ENCODE data around the gene CDPF1. TPM values are rescaled to one million over a fixed set of nuclear protein-coding genes. Genes with fewer than 3 reads are reported as not detected.

The CDPF1 gene
- total RNA-seq, 2 donors from 2014 or later: 8.1 to 12.4 TPM

DNA sequence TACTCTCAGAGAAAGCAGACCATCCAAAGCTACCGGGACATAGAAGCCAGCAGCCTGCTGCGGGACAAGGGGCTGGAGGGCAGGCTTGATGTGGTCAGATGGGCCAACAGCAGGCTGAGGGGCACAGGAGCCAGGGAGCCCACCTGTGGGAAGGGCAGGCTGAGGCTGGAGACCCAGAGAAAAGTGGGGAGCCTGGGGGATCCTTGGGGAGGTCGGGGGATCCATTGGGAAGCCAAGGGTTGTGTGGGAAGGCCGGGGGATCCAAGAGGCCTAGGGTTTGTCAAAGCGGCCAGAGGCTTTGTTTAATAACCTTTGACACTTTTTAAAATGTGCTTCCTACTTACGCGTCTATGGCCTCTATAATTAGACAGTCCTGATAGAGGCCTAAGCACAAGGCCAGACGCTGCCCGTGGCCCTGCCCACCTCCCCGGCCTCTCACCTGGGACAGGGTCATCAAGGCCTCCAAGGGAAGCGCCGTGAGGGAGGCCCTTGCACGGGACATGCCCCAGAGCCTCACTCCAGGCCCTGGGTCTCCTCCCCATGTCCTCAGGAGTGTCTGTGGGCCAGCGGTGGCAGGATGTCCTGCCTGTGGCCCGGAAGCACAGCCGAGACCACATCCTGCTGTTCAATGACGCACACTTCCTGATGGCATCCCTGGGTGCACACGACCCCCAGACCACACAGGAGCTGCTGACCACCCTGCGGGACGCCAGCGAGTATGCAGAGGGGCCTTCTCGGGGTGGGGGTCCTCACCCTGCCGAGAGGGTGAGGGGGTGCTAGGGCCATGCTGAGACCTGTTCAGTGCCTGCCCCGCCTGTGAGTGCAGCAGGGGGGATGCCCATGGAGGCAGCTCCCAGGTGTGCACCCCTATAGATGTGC, 38.0 kb upstream of the CDPF1 start:
- no peak for ATAC-seq (ENCODE audit: insufficient number of reproducible peaks, low FRiP score, low read depth)

DNA sequence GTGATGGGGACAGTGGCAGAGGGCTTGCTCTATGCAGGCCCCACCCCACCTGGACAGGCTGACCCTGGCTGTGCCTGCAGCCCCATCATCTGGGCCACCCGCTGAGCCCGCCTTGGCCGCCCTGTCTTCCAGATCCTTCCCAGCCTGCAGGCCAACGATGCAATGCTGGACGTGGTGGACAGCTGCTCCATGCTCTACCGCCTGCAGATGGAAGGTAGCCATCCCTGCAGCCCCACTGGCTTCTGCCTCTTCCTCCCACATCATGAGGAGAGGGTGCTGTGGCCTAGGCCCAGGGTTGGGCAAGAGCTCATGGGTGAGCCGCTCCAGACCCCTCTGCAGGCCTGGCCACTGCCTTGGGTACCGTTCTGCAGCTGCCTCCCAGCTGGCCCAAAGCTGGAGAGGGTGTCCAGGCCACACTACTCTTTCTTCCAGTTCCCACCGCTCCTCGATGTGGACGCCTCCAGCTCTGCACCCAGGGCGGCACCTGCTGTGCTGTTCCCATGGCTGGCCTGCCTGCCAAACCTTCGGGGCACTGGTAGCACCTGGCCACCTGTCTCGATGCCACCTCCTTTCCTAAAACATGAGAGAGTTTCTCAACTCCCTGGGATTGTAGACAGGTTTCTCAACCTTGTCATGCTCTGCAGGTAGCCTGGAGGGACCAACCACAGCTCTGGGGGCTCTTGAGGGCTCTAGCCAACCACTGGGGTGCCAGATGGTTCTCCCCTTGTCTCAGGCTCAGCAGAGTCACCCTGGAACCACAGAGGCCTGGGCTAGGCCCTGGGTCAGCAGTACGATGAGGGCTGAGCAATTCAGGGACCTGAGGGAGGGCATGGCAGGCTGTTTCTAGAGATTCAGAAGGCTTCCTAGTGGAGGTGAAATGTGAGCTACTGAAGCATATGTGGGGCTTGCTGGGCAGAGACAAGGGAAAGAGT, 37.1 kb upstream of the CDPF1 start:
- Histone ChIP-seq H3K27ac (no peak overlapping the region), H3K4me3 (peak overlapping the region; percentile 25), H3K4me1 (ENCODE audit: control insufficient read depth in 1 of 2, low read depth in 2 of 2) (no peaks in the 10 kb centered on the region), H3K27me3 (replicated peaks; ENCODE audit: insufficient read depth) (no peaks in the 10 kb centered on the region), H3K9me3 (no peaks in the 10 kb centered on the region), H3K36me3 (peaks cover 51% of the 10 kb centered on the region)
- ATAC-seq (ENCODE audit: insufficient number of reproducible peaks, low FRiP score, low read depth) (no peak), DNase-seq (ENCODE audit: low spot score) (no peak)
- TF ChIP-seq, protein P1, sequence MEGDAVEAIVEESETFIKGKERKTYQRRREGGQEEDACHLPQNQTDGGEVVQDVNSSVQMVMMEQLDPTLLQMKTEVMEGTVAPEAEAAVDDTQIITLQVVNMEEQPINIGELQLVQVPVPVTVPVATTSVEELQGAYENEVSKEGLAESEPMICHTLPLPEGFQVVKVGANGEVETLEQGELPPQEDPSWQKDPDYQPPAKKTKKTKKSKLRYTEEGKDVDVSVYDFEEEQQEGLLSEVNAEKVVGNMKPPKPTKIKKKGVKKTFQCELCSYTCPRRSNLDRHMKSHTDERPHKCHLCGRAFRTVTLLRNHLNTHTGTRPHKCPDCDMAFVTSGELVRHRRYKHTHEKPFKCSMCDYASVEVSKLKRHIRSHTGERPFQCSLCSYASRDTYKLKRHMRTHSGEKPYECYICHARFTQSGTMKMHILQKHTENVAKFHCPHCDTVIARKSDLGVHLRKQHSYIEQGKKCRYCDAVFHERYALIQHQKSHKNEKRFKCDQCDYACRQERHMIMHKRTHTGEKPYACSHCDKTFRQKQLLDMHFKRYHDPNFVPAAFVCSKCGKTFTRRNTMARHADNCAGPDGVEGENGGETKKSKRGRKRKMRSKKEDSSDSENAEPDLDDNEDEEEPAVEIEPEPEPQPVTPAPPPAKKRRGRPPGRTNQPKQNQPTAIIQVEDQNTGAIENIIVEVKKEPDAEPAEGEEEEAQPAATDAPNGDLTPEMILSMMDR (IDR thresholded peaks at IDR 0.05): no peak

More for the DNA sequence above, 38.0 kb upstream of the CDPF1 start:
- H3K27me3 ChIP-seq (replicated peaks; ENCODE audit: insufficient read depth): no peaks in the 10 kb centered on the region
- H3K36me3 ChIP-seq: peaks cover 55% of the 10 kb centered on the region
- no peaks in the 10 kb centered on the region for H3K4me1 ChIP-seq (ENCODE audit: control insufficient read depth in 1 of 2, low read depth in 2 of 2)
- TF ChIP-seq, protein P1 (IDR thresholded peaks at IDR 0.05): no peak
- no peak overlapping the region for H3K27ac ChIP-seq
- no peaks in the 10 kb centered on the region for H3K9me3 ChIP-seq
- H3K4me3 ChIP-seq: peak overlapping the region; percentile 25
- DNase-seq (ENCODE audit: low spot score): no peak

DNA sequence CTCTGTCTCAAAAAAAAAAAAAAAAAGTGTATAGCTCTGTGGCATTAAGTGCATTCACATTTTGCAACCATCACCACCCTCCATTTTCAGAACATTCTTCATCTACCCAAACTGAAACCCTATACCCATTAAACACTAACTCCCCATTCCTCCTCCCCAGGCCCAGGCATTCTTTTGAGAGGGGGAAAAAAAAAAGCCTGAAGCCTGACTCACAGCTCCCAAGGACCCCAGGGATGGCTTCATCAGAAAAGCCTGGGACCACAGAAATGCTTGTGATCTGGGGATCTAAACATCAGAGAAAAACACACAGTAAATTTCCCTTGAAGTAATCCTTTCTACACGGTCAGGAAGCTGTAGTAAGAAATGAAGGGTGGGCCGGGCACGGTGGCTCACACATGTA, 35.9 kb upstream of the CDPF1 start:
- H3K36me3 ChIP-seq: peaks cover 52% of the 10 kb centered on the region

DNA sequence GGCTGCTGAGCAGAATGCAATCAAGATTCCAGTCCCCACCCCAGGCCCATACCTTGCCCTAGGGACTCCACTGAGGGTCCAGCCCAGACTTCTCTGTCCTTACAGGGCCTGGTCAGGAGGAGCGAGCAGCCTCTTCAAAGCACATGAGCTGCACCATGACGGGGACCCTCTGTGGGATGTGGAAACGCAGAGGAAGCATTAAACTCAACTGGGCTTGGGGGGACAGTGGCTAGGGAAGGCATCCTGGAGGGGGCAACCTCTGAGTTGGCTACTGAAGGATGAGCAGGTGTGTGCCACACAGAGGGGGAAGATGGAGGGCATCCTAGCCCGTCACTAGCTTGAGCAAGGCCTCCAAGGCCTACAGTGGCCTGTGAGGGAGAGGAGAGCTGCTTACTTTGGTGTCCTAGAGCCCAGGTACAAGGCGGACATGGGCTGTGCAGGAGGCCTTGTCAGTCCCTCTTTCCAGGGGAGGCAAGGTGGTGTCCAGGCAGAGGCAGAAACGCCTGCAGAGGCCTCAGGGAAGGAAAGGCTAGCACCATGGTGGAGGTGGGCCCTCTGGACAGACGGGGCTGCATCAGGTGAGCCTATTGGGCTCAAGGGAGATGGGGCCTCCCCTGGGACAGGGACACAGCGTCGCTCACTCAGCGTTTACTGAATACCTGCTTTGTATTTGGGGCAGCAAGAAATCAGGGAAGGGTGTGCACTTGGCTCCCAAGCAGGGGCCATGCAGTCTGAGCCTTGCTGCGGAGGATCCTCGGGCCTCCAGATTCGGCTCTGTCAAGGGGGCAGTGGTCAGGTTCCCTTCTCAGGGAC, 32.0 kb upstream of the CDPF1 start:
- no peaks in the 10 kb centered on the region for H3K4me1 ChIP-seq (ENCODE audit: control insufficient read depth in 1 of 2, low read depth in 2 of 2)
- DNase-seq (ENCODE audit: low spot score) (no peak), ATAC-seq (ENCODE audit: insufficient number of reproducible peaks, low FRiP score, low read depth) (no peak)
- TF ChIP-seq, protein P1 (IDR thresholded peaks at IDR 0.05): no peak
- no peak overlapping the region for H3K27ac ChIP-seq
- H3K27me3 ChIP-seq (replicated peaks; ENCODE audit: insufficient read depth): no peaks in the 10 kb centered on the region
- no peak overlapping the region for H3K4me3 ChIP-seq
- H3K36me3 ChIP-seq: peaks cover 74% of the 10 kb centered on the region
- H3K9me3 ChIP-seq: no peaks in the 10 kb centered on the region

More for the DNA sequence above, 35.9 kb upstream of the CDPF1 start:
- H3K27me3 ChIP-seq (replicated peaks; ENCODE audit: insufficient read depth): no peaks in the 10 kb centered on the region
- H3K4me1 ChIP-seq (ENCODE audit: control insufficient read depth in 1 of 2, low read depth in 2 of 2): no peaks in the 10 kb centered on the region
- H3K27ac ChIP-seq: no peak overlapping the region
- DNase-seq (ENCODE audit: low spot score) (no peak), ATAC-seq (ENCODE audit: insufficient number of reproducible peaks, low FRiP score, low read depth) (no peak)
- H3K9me3 ChIP-seq: no peaks in the 10 kb centered on the region
- TF ChIP-seq, protein P1 (IDR thresholded peaks at IDR 0.05): no peak
- H3K4me3 ChIP-seq: no peak overlapping the region
